ENCODE measurements around the gene SH2D6.
"Not testable (repeated sequence)": the region's sequence is repeated elsewhere in the genome, so short reads cannot be mapped to it uniquely, and the experiment has no call there.

Gene SH2D6

GRCh38 chr2:85398426-85399182 lies 19.9 kb upstream of the SH2D6 start:
- DNase-seq (ENCODE audit: low read depth in 3 of 3) = no peak

- DNase-seq (ENCODE audit: low read depth in 3 of 3) = no peak
Measured at GRCh38 chr2:85399183-85399455, 19.4 kb upstream of the SH2D6 start.

- DNase-seq (ENCODE audit: low read depth in 3 of 3) = no peak
Measured at GRCh38 chr2:85400023-85400422, 18.5 kb upstream of the SH2D6 start.

- DNase-seq (ENCODE audit: low read depth in 3 of 3) = no peak
Measured at GRCh38 chr2:85400541-85401463, 17.7 kb upstream of the SH2D6 start.

GRCh38 chr2:85401464-85401805 lies 17.1 kb upstream of the SH2D6 start:
- DNase-seq (ENCODE audit: low read depth in 3 of 3) = no peak

GRCh38 chr2:85401844-85402243 lies 16.7 kb upstream of the SH2D6 start:
- DNase-seq (ENCODE audit: low read depth in 3 of 3) = no peak

- peak; percentile 32 to 56 (median 54) for DNase-seq (ENCODE audit: low read depth in 3 of 3)
Measured at GRCh38 chr2:85405201-85406059, 13.1 kb upstream of the SH2D6 start.

GRCh38 chr2:85409845-85410583 lies 8.5 kb upstream of the SH2D6 start, which contains the start of gene CAPG:
Gene CAPG, minus strand, starts transcription at chr2:85410366. Its CDS starts 8,221 bp downstream, at chr2:85402145.
- DNase-seq (ENCODE audit: low read depth in 3 of 3) = no peak

- no peak for DNase-seq (ENCODE audit: low read depth in 3 of 3)
Measured at GRCh38 chr2:85410584-85411404, 7.7 kb upstream of the SH2D6 start.

GRCh38 chr2:85411405-85411748 lies 7.1 kb upstream of the SH2D6 start:
- DNase-seq (ENCODE audit: low read depth in 3 of 3) = no peak

- DNase-seq (ENCODE audit: low read depth in 3 of 3) = peak in 1 of 3 donors; percentile 9
Measured at GRCh38 chr2:85413592-85414420, 4.7 kb upstream of the SH2D6 start.

GRCh38 chr2:85414421-85414759 lies 4.1 kb upstream of the SH2D6 start:
- not testable (repeated sequence) for DNase-seq (ENCODE audit: low read depth in 3 of 3)

GRCh38 chr2:85414761-85415553 lies 3.6 kb upstream of the SH2D6 start:
- no peak for DNase-seq (ENCODE audit: low read depth in 3 of 3)

GRCh38 chr2:85415980-85416650 lies 2.4 kb upstream of the SH2D6 start:
- DNase-seq (ENCODE audit: low read depth in 3 of 3) = no peak

- DNase-seq (ENCODE audit: low read depth in 3 of 3) = no peak
Measured at GRCh38 chr2:85419009-85419675, 628 bp downstream of the SH2D6 start.

- DNase-seq (ENCODE audit: low read depth in 3 of 3) = peak; percentile 84 to 93 (median 90)
Measured at GRCh38 chr2:85420536-85421259, 2.2 kb downstream of the SH2D6 start.

Measured in stimulated activated CD4-positive, alpha-beta T cell treated with anti-CD3 and anti-CD28 coated beads, TNF-alpha, amount 100 ng/mL, for 48 hours (primary cell).